H1 (cell line): ENCODE measurements around the gene SLC16A5. TPM values are rescaled to one million over a fixed set of nuclear protein-coding genes. Genes with fewer than 3 reads are reported as not detected.
"Not testable (repeated sequence)": the region's sequence is repeated elsewhere in the genome, so short reads cannot be mapped to it uniquely, and the experiment has no call there.

Experiments used
- CTCF ChIA-PET: fragments of 300-600 bp; sonication (Branson Sonifier 250); formaldehyde crosslinking; loops from one replicate; lab custom pipeline; 2021; ENCODE audit not compliant: partially characterized antibody; lab: Charles Lee
- POLR2A ChIA-PET: fragments of 300-600 bp; sonication (Branson Sonifier 250); formaldehyde crosslinking; loops from one replicate; lab custom pipeline; 2021; ENCODE audit warnings: inconsistent platforms; ENCODE audit not compliant: partially characterized antibody; lab: Charles Lee
- DNase-seq, 2 experiments: peaks; one replicate each; pipeline versions ENCODE4 v3.0.0 to v3.0.0-alpha.2; 2010 to 2022; ENCODE audit warnings: low spot score in 2 of 2, low read depth in 1 of 2, mixed read lengths in 1 of 2
- FAIRE-seq: peaks from 2 replicates; lab custom pipeline; 2011; peaks lifted over from hg19 to GRCh38; lab: Jason Lieb, UNC
- H2AFZ ChIP-seq: 2 replicates; pipeline ENCODE4 v1.8.1; 2012; ENCODE audit warnings: low read length, inconsistent platforms
- H2AK5ac ChIP-seq: 2 replicates; pipeline ENCODE4 v1.6.1; 2013; ENCODE audit warnings: low read depth, low read length
- H2BK120ac ChIP-seq: replicated peaks from 2 replicates; pipeline ENCODE3; 2013; ENCODE audit warnings: low read depth, low read length, inconsistent platforms
- H2BK12ac ChIP-seq: 2 replicates; pipeline ENCODE4 v1.6.1; 2013; ENCODE audit warnings: low read depth, low read length
- H2BK15ac ChIP-seq: 2 replicates; pipeline ENCODE4 v1.6.1; 2013; ENCODE audit warnings: low read length
- H2BK20ac ChIP-seq: 2 replicates; pipeline ENCODE4 v1.6.1; 2013; ENCODE audit warnings: low read length
- H2BK5ac ChIP-seq: 2 replicates; pipeline ENCODE4 v1.6.1; 2013; ENCODE audit warnings: low read depth, low read length
- H3K14ac ChIP-seq: 2 replicates; pipeline ENCODE4 v1.6.1; 2013; ENCODE audit warnings: inconsistent platforms; ENCODE audit not compliant: insufficient read length
- H3K18ac ChIP-seq: 2 replicates; pipeline ENCODE4 v1.6.1; 2013; ENCODE audit warnings: low read length; ENCODE audit errors: extremely low read depth
- H3K23ac ChIP-seq: 2 replicates; pipeline ENCODE4 v1.6.1; 2013; ENCODE audit warnings: inconsistent platforms; ENCODE audit not compliant: insufficient read length
- H3K23me2 ChIP-seq: 2 replicates; pipeline ENCODE4 v1.6.1; 2013; ENCODE audit warnings: low read depth, low read length
- H3K27ac ChIP-seq: 2 replicates; pipeline ENCODE4 v1.6.1; 2011; ENCODE audit warnings: low read depth, low read length, inconsistent platforms
- H3K27me3 ChIP-seq, 4 experiments: replicated peaks in 1 of 4; 1 replicate in 1 of 4; 2 replicates in 3 of 4; pipeline versions ENCODE4 v1.6.1 to v1.8.1; 2011 to 2013; ENCODE audit warnings: low read length in 3 of 4, mild to moderate bottlenecking in 3 of 4, inconsistent platforms in 2 of 4, mixed read lengths in 2 of 4, moderate library complexity in 1 of 4; ENCODE audit not compliant: control insufficient read depth in 3 of 4, insufficient read depth in 3 of 4; ENCODE audit errors: extremely low read depth in 1 of 4
- H3K36me3 ChIP-seq, 4 experiments: 2 replicates each; pipeline versions ENCODE4 v1.6.1 to v1.8.1; 2011 to 2013; ENCODE audit warnings: mild to moderate bottlenecking in 4 of 4, low read length in 3 of 4, moderate library complexity in 2 of 4, control low read depth in 1 of 4, inconsistent platforms in 1 of 4; ENCODE audit not compliant: insufficient read depth in 4 of 4, control insufficient read depth in 2 of 4
- H3K4ac ChIP-seq: replicated peaks from 2 replicates; pipeline ENCODE3; 2013; ENCODE audit warnings: low read length, low read depth, mixed read lengths, inconsistent platforms; ENCODE audit not compliant: insufficient read length
- H3K4me1 ChIP-seq, 4 experiments: replicated peaks in 1 of 4; 1 replicate in 1 of 4; 2 replicates in 3 of 4; pipeline versions ENCODE4 v1.6.1 to v1.8.1; 2011 to 2013; ENCODE audit warnings: low read length in 3 of 4, inconsistent platforms in 2 of 4, mixed read lengths in 1 of 4; ENCODE audit not compliant: insufficient read depth in 4 of 4, control insufficient read depth in 3 of 4
- H3K4me2 ChIP-seq, 2 experiments: 2 replicates each; pipeline versions ENCODE4 v1.6.1 to v1.8.1; 2011 to 2013; ENCODE audit warnings: low read depth in 2 of 2, low read length in 2 of 2, control low read depth in 1 of 2, inconsistent platforms in 1 of 2, mild to moderate bottlenecking in 1 of 2; ENCODE audit not compliant: insufficient read depth in 1 of 2
- H3K4me3 ChIP-seq, 4 experiments: fragments of 200-600, 300-600 bp in 1 of 4; sonication (generic), shearing (Covaris generic), sonication (Bioruptor Twin) in 1 of 4; 2 replicates each; pipeline versions ENCODE4 v1.5.1 to v1.8.1; 2011 to 2016; ENCODE audit warnings: low read length in 4 of 4, low read depth in 3 of 4, control low read depth in 2 of 4, inconsistent platforms in 2 of 4, mild to moderate bottlenecking in 2 of 4, mixed read lengths in 1 of 4, moderate library complexity in 1 of 4; ENCODE audit not compliant: insufficient read depth in 2 of 4; ENCODE audit errors: extremely low read depth in 1 of 4
- H3K56ac ChIP-seq: replicated peaks from 2 replicates; pipeline ENCODE3; 2013; ENCODE audit warnings: low read depth, mild to moderate bottlenecking, mixed read lengths, low read length, inconsistent platforms; ENCODE audit not compliant: insufficient read length
- H3K79me1 ChIP-seq: 2 replicates; pipeline ENCODE4 v1.6.1; 2013; ENCODE audit warnings: low read depth, low read length, control low read depth
- H3K79me2 ChIP-seq, 2 experiments: 2 replicates each; pipeline versions ENCODE4 v1.6.1 to v1.8.1; 2012 to 2013; ENCODE audit warnings: low read length in 2 of 2, mild to moderate bottlenecking in 2 of 2, inconsistent platforms in 1 of 2; ENCODE audit not compliant: insufficient read depth in 2 of 2, control insufficient read depth in 1 of 2
- H3K9ac ChIP-seq, 4 experiments: replicated peaks in 1 of 4; 1 replicate in 1 of 4; 2 replicates in 3 of 4; pipeline versions ENCODE4 v1.6.1 to v1.8.1; 2011 to 2013; ENCODE audit warnings: low read depth in 3 of 4, low read length in 3 of 4, control low read depth in 2 of 4, mild to moderate bottlenecking in 2 of 4, moderate library complexity in 2 of 4, inconsistent platforms in 1 of 4; ENCODE audit errors: extremely low read depth in 1 of 4
- H3K9me3 ChIP-seq, 2 experiments: 2 replicates each; pipeline versions ENCODE4 v1.6.1 to v1.8.1; 2012 to 2013; ENCODE audit warnings: mild to moderate bottlenecking in 2 of 2, moderate library complexity in 2 of 2, control low read depth in 1 of 2, inconsistent platforms in 1 of 2, low read depth in 1 of 2, low read length in 1 of 2, mixed read lengths in 1 of 2; ENCODE audit not compliant: insufficient read depth in 2 of 2
- H4K20me1 ChIP-seq, 2 experiments: replicated peaks in 1 of 2; 2 replicates each; pipeline versions ENCODE3 to v1.8.1; 2011 to 2013; ENCODE audit warnings: inconsistent platforms in 2 of 2, low read length in 2 of 2, mild to moderate bottlenecking in 1 of 2; ENCODE audit not compliant: insufficient read depth in 2 of 2, control insufficient read depth in 1 of 2
- H4K5ac ChIP-seq: 2 replicates; pipeline ENCODE4 v1.6.1; 2013; ENCODE audit warnings: low read length, low read depth, mixed read lengths, inconsistent platforms; ENCODE audit not compliant: insufficient read length
- H4K8ac ChIP-seq: 2 replicates; pipeline ENCODE4 v1.8.0; 2013; ENCODE audit warnings: mild to moderate bottlenecking, moderate library complexity, low read length, inconsistent platforms; ENCODE audit not compliant: insufficient read depth; ENCODE audit errors: extremely low read depth
- H4K91ac ChIP-seq: replicated peaks from 2 replicates; pipeline ENCODE3; 2013; ENCODE audit warnings: low read length, mixed read lengths, inconsistent platforms; ENCODE audit not compliant: insufficient read length
- WGBS, 2 experiments: shearing (Covaris generic) in 1 of 2; methylation state at CpG; one replicate each; pipeline versions ENCODE4 v1.1.6 to v1.1.7; 2013 to 2015; ENCODE audit warnings: low lambda C conversion rate in 2 of 2, mixed read lengths in 2 of 2, inconsistent platforms in 1 of 2, low coverage in 1 of 2, missing lambda C conversion rate in 1 of 2; ENCODE audit not compliant: insufficient replicate concordance in 2 of 2, insufficient coverage in 1 of 2, insufficient read length in 1 of 2; ENCODE audit errors: extremely low coverage in 1 of 2, missing lambda C conversion rate in 1 of 2; 5-methylcytosine and 5-hydroxymethylcytosine counted together
- polyA plus RNA-seq, 7 experiments: library from polyadenylated mRNA; depleted of rRNA in 3 of 7; stranded (reverse) in 5 of 7; unstranded in 2 of 7; fragments of >200 nt in 5 of 7; fragments of 200-250 nt in 2 of 7; gene quantifications; 1 replicate in 5 of 7; 2 replicates in 1 of 7; 4 replicates in 1 of 7; pipeline versions ENCODE4 v1.2.1 to v1.2.3, GENCODE V29; 2011 to 2013; ENCODE audit warnings: missing spikeins in 2 of 7, mixed read lengths in 2 of 7
- total RNA-seq: library from RNA; stranded (reverse); fragmentation: NEBNext Ultra II Directional; extraction: Animal tissue kit (Norgen Biotek cat#: 25700); gene quantifications from 2 replicates; pipeline ENCODE4 v1.2.1, GENCODE V29; 2021

Gene SLC16A5
- total and polyA plus RNA-seq, 2 of the 8 experiments (the other 6 are each of a cell fraction or from before 2014, with no cell fraction given): 17.1 to 34.7 TPM

DNA sequence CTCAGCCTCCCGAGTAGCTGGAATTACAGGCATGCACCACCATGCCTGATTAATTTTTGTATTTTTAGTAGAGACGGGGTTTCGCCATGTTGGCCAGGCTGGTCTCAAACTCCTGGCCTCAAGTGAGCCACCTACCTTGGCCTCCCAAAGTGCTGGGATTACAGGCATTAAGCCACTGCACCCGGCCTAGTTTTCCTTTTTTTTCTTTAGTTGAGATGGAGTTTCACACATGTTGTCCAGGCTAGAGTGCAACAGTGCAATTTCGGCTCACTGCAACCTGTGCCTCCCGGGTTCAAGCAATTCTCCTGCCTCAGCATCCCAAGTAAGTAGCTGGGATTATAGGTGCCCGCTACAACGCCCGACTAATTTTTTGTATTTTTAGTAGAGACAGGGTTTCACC is 50.0 kb downstream of the SLC16A5 start:
- FAIRE-seq, H3K23me2 ChIP-seq, H2AFZ ChIP-seq, H3K27me3 ChIP-seq, H3K14ac ChIP-seq, H3K18ac ChIP-seq, DNase-seq, H2BK12ac ChIP-seq, H3K23ac ChIP-seq, H4K20me1 ChIP-seq, H3K4me2 ChIP-seq, H4K5ac ChIP-seq, H4K91ac ChIP-seq, H4K8ac ChIP-seq, H2BK20ac ChIP-seq, H3K56ac ChIP-seq, H3K4me1 ChIP-seq, H3K4me3 ChIP-seq, H3K9me3 ChIP-seq, H3K27ac ChIP-seq, H2BK15ac ChIP-seq, H3K79me2 ChIP-seq, H3K9ac ChIP-seq, H2BK5ac ChIP-seq, H3K79me1 ChIP-seq, H3K4ac ChIP-seq, H2BK120ac ChIP-seq, H2AK5ac ChIP-seq: not testable (repeated sequence)
- peaks cover 8 to 71% (median 30%) of the 10 kb centered on the region in 4 experiments for H3K36me3 ChIP-seq
- 95% methylated on average over 9 of the region's 9 CpGs; no CpG with 5 or more reads in 1 of the 2 experiments for WGBS, 2 experiments
- CTCF ChIA-PET: interaction anchor here (1.2 to 1.6 kb wide), 2 partner anchors 23 to 64 kb away, joined by 3 to 10 read pairs; no protein-coding TSS in a partner anchor
- POLR2A ChIA-PET: interaction anchor here (0.6 to 4.9 kb wide), 11 partner anchors 8 to 78 kb away, joined by 3 to 29 read pairs (median 6); partner anchors contain the start of gene JPT1
